Renal pelvis (tissue), 4 donors: ENCODE data around the gene FERMT1. TPM values are rescaled to one million over a fixed set of nuclear protein-coding genes. Genes with fewer than 3 reads are reported as not detected.
"Not testable (repeated sequence)": the region's sequence is repeated elsewhere in the genome, so short reads cannot be mapped to it uniquely, and the experiment has no call there.

ENCODE experiments used
- DNase-seq: peaks from one replicate; pipeline ENCODE4 v3.0.0-alpha.2; 2013
- polyA plus RNA-seq, 3 donors: library from polyadenylated mRNA; unstranded; fragments of 120-200 nt; gene quantifications; one replicate each; pipeline ENCODE4 v1.2.1, GENCODE V29; 2013; ENCODE audit not compliant: insufficient read length in 3 of 3

Gene FERMT1
- polyA plus RNA-seq, 3 donors, result 3.6 to 6.0 (median 5.4) TPM

- no peak for DNase-seq
Measured at GRCh38 chr20:6116758-6117157, 6.1 kb downstream of the FERMT1 start.

GRCh38 chr20:6115221-6115895 is 7.5 kb downstream of the FERMT1 start:
- DNase-seq, result no peak

- no peak for DNase-seq
Measured at GRCh38 chr20:6114696-6115095, 8.1 kb downstream of the FERMT1 start.

GRCh38 chr20:6113951-6114350 is 8.9 kb downstream of the FERMT1 start:
- DNase-seq, result no peak

GRCh38 chr20:6112965-6113364 is 9.9 kb downstream of the FERMT1 start:
- DNase-seq, result not testable (repeated sequence)

GRCh38 chr20:6108330-6108729 is 14.5 kb downstream of the FERMT1 start:
- DNase-seq, result no peak

GRCh38 chr20:6104493-6105188 is 18.2 kb downstream of the FERMT1 start:
- DNase-seq, result no peak

GRCh38 chr20:6103301-6103700 is 19.5 kb downstream of the FERMT1 start:
- no peak for DNase-seq

- DNase-seq, result no peak
Measured at GRCh38 chr20:6101346-6101745, 21.5 kb downstream of the FERMT1 start.

GRCh38 chr20:6100246-6100645 is 22.6 kb downstream of the FERMT1 start:
- DNase-seq, result no peak

- no peak for DNase-seq
Measured at GRCh38 chr20:6099819-6100218, 23.0 kb downstream of the FERMT1 start.

- no peak for DNase-seq
Measured at GRCh38 chr20:6095409-6095808, 27.4 kb downstream of the FERMT1 start.

- DNase-seq, result no peak
Measured at GRCh38 chr20:6094565-6094964, 28.3 kb downstream of the FERMT1 start.

GRCh38 chr20:6094063-6094462 is 28.8 kb downstream of the FERMT1 start:
- no peak for DNase-seq

GRCh38 chr20:6091661-6092060 is 31.2 kb downstream of the FERMT1 start:
- DNase-seq, result no peak

- DNase-seq, result no peak
Measured at GRCh38 chr20:6086868-6087267, 36.0 kb downstream of the FERMT1 start.

- no peak for DNase-seq
Measured at GRCh38 chr20:6083926-6084325, 38.9 kb downstream of the FERMT1 start.

- no peak for DNase-seq
Measured at GRCh38 chr20:6081236-6081635, 41.6 kb downstream of the FERMT1 start.

- no peak for DNase-seq
Measured at GRCh38 chr20:6079016-6079415, 43.8 kb downstream of the FERMT1 start.

- no peak for DNase-seq
Measured at GRCh38 chr20:6075428-6076219, 47.2 kb downstream of the FERMT1 start.

GRCh38 chr20:6074784-6075183 is 48.0 kb downstream of the FERMT1 start:
- no peak for DNase-seq

- no peak for DNase-seq
Measured at GRCh38 chr20:6074145-6074561, 48.7 kb downstream of the FERMT1 start.
